Cardiac muscle cell (in vitro differentiated cells and primary cell): ENCODE data around the gene FBLN2. TPM values are rescaled to one million over a fixed set of nuclear protein-coding genes. Genes with fewer than 3 reads are reported as not detected.

Source experiments
- DNase-seq, 2 donors: peaks; one replicate each; pipeline versions ENCODE4 v3.0.0 to v3.0.0-alpha.2; 2010 to 2017; ENCODE audit warnings: low read depth in 1 of 2, low spot score in 1 of 2
- H3K27ac ChIP-seq: fragments of 200-600 bp; sonication (generic); 2 replicates; pipeline ENCODE4 v1.5.1; 2016
- H3K27me3 ChIP-seq: fragments of 200-600 bp; sonication (generic); 2 replicates; pipeline ENCODE4 v1.6.0; 2016; ENCODE audit warnings: control low read depth
- H3K36me3 ChIP-seq: fragments of 200-600 bp; sonication (generic); 2 replicates; pipeline ENCODE4 v1.5.1; 2016; ENCODE audit warnings: control low read depth
- H3K4me1 ChIP-seq: fragments of 200-600 bp; sonication (generic); 2 replicates; pipeline ENCODE4 v1.8.1; 2017; ENCODE audit warnings: low read depth, mild to moderate bottlenecking, mixed run types
- H3K4me3 ChIP-seq: fragments of 200-600 bp; sonication (generic); 2 replicates; pipeline ENCODE4 v1.5.1; 2016; ENCODE audit warnings: mild to moderate bottlenecking
- H3K9me3 ChIP-seq: fragments of 200-600 bp; sonication (generic); 2 replicates; pipeline ENCODE4 v1.5.1; 2017; ENCODE audit warnings: low read depth, mild to moderate bottlenecking, control low read depth
- CTCF ChIP-seq: IDR thresholded peaks from 2 replicates; pipeline ENCODE4 v1.5.1; 2012; ENCODE audit warnings: low read depth, mild to moderate bottlenecking, low read length
- polyA plus RNA-seq: library from polyadenylated mRNA; unstranded; fragments of >200 nt; fragmentation: Nextera tagmentation; extraction: Ambion mirVana; gene quantifications from 2 replicates; pipeline ENCODE4 v1.2.1, GENCODE V29; 2016
- total RNA-seq: library from RNA; depleted of rRNA; stranded (reverse); fragments of >200 nt; gene quantifications from 2 replicates; pipeline ENCODE4 v1.2.3, GENCODE V29; 2016

Gene FBLN2
- total and polyA plus RNA-seq, 2 experiments from 2014 or later = 19.3 to 42.4 TPM

GRCh38 chr3:13501958-13502790, 46.8 kb upstream of the FBLN2 start:
- Histone ChIP-seq H3K9me3 (no peaks in the 10 kb centered on the region), H3K36me3 (no peaks in the 10 kb centered on the region), H3K27me3 (no peaks in the 10 kb centered on the region)

GRCh38 chr3:13502791-13503060, 46.2 kb upstream of the FBLN2 start:
- Histone ChIP-seq H3K9me3 (no peaks in the 10 kb centered on the region), H3K36me3 (no peaks in the 10 kb centered on the region), H3K27me3 (no peaks in the 10 kb centered on the region), H3K27ac (no peak overlapping the region), H3K4me3 (no peak overlapping the region), H3K4me1 (peaks cover 3% of the 10 kb centered on the region)
- TF ChIP-seq CTCF = no peak
- no peak for DNase-seq

More at GRCh38 chr3:13501958-13502790, 46.8 kb upstream of the FBLN2 start:
- no peak overlapping the region for H3K27ac ChIP-seq
- H3K4me3 ChIP-seq = no peak overlapping the region
- TF ChIP-seq CTCF = no peak
- H3K4me1 ChIP-seq = no peaks in the 10 kb centered on the region
- DNase-seq = no peak

- peaks cover 4% of the 10 kb centered on the region for H3K4me1 ChIP-seq
- no peaks in the 10 kb centered on the region for H3K27me3 ChIP-seq
- DNase-seq = no peak
- no peak overlapping the region for H3K4me3 ChIP-seq
- H3K9me3 ChIP-seq = no peaks in the 10 kb centered on the region
- no peak for TF ChIP-seq CTCF
- H3K36me3 ChIP-seq = no peaks in the 10 kb centered on the region
- no peak overlapping the region for H3K27ac ChIP-seq
Measured at GRCh38 chr3:13504161-13504831, 44.6 kb upstream of the FBLN2 start.

GRCh38 chr3:13505147-13506130, 43.5 kb upstream of the FBLN2 start:
- Histone ChIP-seq H3K4me1 (peaks cover 4% of the 10 kb centered on the region), H3K36me3 (no peaks in the 10 kb centered on the region), H3K4me3 (no peak overlapping the region), H3K9me3 (no peaks in the 10 kb centered on the region), H3K27ac (no peak overlapping the region), H3K27me3 (no peaks in the 10 kb centered on the region)
- no peak for TF ChIP-seq CTCF
- DNase-seq = no peak

- no peak overlapping the region for H3K27ac ChIP-seq
- no peak for DNase-seq
Measured at GRCh38 chr3:13506239-13506638, 42.7 kb upstream of the FBLN2 start.

More at GRCh38 chr3:13506239-13506638, 42.7 kb upstream of the FBLN2 start:
- no peaks in the 10 kb centered on the region for H3K27me3 ChIP-seq
- peaks cover 4% of the 10 kb centered on the region for H3K4me1 ChIP-seq
- H3K4me3 ChIP-seq = no peak overlapping the region
- TF ChIP-seq CTCF = no peak
- H3K36me3 ChIP-seq = no peaks in the 10 kb centered on the region
- H3K9me3 ChIP-seq = no peaks in the 10 kb centered on the region
